ENCODE results near the gene UGT3A1.

Gene UGT3A1

GRCh38 chr5:35902046-35902672, 89.0 kb downstream of the UGT3A1 start:
- no peaks in the 10 kb centered on the region for H3K4me1 ChIP-seq (ENCODE audit: control insufficient read depth, insufficient read depth, low read length)
- H3K9me3 ChIP-seq (ENCODE audit: control insufficient read depth, insufficient read depth, low read length) = no peaks in the 10 kb centered on the region
- H3K4me3 ChIP-seq (ENCODE audit: low read depth, low read length) = no peak overlapping the region
- no peaks in the 10 kb centered on the region for H3K36me3 ChIP-seq (ENCODE audit: control insufficient read depth, insufficient read depth, low read length)
- H3K9ac ChIP-seq (ENCODE audit: low read depth, low read length) = no peak overlapping the region
- H3K27me3 ChIP-seq (ENCODE audit: control insufficient read depth, insufficient read depth, low read length) = no peaks in the 10 kb centered on the region
